OCI-LY3 (cell line): ENCODE results near the gene GSS.

Experiments used
- CTCF ChIP-seq: fragments of 200-600, 300-600 bp; sonication (generic); IDR thresholded peaks from 2 replicates; pipeline ENCODE4 v1.5.1; 2014; ENCODE audit warnings: antibody characterized with exemption, low read length, low read depth
- EZH2phosphoT487 ChIP-seq: fragments of 200-600 bp; shearing (Covaris generic); IDR thresholded peaks from 2 replicates; pipeline ENCODE4 v1.6.1; 2018; ENCODE audit warnings: antibody characterized with exemption, mixed run types, low read depth

- TF ChIP-seq CTCF (no peak), EZH2phosphoT487 (no peak)
Observed at GRCh38 chr20:34891166-34892062, 64.2 kb downstream of the GSS start.
